Peyer's patch (tissue), 4 donors: ENCODE measurements around the gene LRBA. TPM values are rescaled to one million over a fixed set of nuclear protein-coding genes. Genes with fewer than 3 reads are reported as not detected.
"Not testable (repeated sequence)": the region's sequence is repeated elsewhere in the genome, so short reads cannot be mapped to it uniquely, and the experiment has no call there.

Experiments
- DNase-seq, 3 donors: peaks; one replicate each; pipeline ENCODE4 v3.0.0-alpha.2; 2017 to 2019
- H3K27ac ChIP-seq, 4 donors: fragments of 200-600 bp; sonication (generic); one replicate each; pipeline ENCODE4 v1.5.1; 2016 to 2019
- H3K27me3 ChIP-seq, 2 donors: fragments of 200-600 bp; sonication (generic); one replicate each; pipeline ENCODE4 v1.5.1; 2019
- H3K36me3 ChIP-seq, 3 donors: fragments of 200-600 bp; sonication (generic); one replicate each; pipeline ENCODE4 v1.5.1; 2016 to 2019
- H3K4me1 ChIP-seq, 4 donors: fragments of 200-600 bp; sonication (generic); one replicate each; pipeline ENCODE4 v1.5.1; 2016 to 2019
- H3K4me3 ChIP-seq, 4 donors: fragments of 200-600 bp; sonication (generic); 1 replicate in 3 of 4; 2 replicates in 1 of 4; pipeline ENCODE4 v1.5.1; 2016 to 2019; ENCODE audit warnings: mild to moderate bottlenecking in 1 of 4
- H3K9me3 ChIP-seq, 4 donors: fragments of 200-600 bp; sonication (generic); one replicate each; pipeline ENCODE4 v1.5.1; 2016 to 2019; ENCODE audit warnings: mild to moderate bottlenecking in 1 of 4
- POLR2A ChIP-seq, 2 donors: fragments of 450-650 bp; IDR thresholded peaks; one replicate each; pipeline ENCODE4 v1.5.1; 2017; ENCODE audit warnings: antibody characterized with exemption in 2 of 2, mild to moderate bottlenecking in 2 of 2, moderate library complexity in 2 of 2
- total RNA-seq, 4 donors: library from RNA; depleted of rRNA; stranded (reverse); fragments of >200 nt; gene quantifications; one replicate each; pipeline ENCODE4 v1.1.0, GENCODE V29; 2016
- TF ChIP-seq, protein P1 (sequence below), 6 experiments: fragments of 450-650 bp in 4 of 6; fragments of 200-600 bp in 2 of 6; sonication (generic) in 1 of 6; IDR thresholded peaks; one replicate each; pipeline ENCODE4 v1.5.1; 2017 to 2019; ENCODE audit warnings: antibody characterized with exemption in 6 of 6, mild to moderate bottlenecking in 3 of 6, moderate library complexity in 1 of 6

LRBA gene
- total RNA-seq, 4 donors from 2014 or later = 71.5 to 120 (median 91.7) TPM

DNA sequence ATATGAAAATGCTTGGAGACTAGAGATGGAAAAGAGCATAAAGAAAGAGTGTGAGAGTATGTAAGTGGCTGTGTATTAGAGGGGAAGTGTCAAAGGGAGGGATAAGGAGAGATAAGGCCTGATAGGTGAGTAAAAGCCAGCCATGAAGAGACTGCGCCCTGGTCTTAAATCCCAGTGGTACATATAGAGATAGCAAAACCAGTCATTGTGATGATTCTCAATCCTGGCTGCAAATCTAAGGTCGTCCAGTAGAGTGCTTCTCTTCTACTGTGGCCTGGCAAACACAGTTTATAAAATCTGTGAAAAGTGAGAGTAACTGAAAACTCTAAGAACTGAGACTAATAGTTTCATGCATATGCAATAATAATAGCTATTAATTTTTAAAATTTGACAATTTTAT, 346.3 kb downstream of the LRBA start:
- H3K36me3 ChIP-seq = no peaks in the 10 kb centered on the region
- no peak overlapping the region for H3K4me3 ChIP-seq
- no peaks in the 10 kb centered on the region for H3K9me3 ChIP-seq
- H3K27me3 ChIP-seq = no peaks in the 10 kb centered on the region
- no peaks in the 10 kb centered on the region for H3K4me1 ChIP-seq
- no peak overlapping the region for H3K27ac ChIP-seq
- no peak for TF ChIP-seq POLR2A (IDR thresholded peaks at IDR 0.05)
- TF ChIP-seq, protein P1, sequence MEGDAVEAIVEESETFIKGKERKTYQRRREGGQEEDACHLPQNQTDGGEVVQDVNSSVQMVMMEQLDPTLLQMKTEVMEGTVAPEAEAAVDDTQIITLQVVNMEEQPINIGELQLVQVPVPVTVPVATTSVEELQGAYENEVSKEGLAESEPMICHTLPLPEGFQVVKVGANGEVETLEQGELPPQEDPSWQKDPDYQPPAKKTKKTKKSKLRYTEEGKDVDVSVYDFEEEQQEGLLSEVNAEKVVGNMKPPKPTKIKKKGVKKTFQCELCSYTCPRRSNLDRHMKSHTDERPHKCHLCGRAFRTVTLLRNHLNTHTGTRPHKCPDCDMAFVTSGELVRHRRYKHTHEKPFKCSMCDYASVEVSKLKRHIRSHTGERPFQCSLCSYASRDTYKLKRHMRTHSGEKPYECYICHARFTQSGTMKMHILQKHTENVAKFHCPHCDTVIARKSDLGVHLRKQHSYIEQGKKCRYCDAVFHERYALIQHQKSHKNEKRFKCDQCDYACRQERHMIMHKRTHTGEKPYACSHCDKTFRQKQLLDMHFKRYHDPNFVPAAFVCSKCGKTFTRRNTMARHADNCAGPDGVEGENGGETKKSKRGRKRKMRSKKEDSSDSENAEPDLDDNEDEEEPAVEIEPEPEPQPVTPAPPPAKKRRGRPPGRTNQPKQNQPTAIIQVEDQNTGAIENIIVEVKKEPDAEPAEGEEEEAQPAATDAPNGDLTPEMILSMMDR (IDR thresholded peaks at IDR 0.05) = no peak
- DNase-seq = no peak

DNA sequence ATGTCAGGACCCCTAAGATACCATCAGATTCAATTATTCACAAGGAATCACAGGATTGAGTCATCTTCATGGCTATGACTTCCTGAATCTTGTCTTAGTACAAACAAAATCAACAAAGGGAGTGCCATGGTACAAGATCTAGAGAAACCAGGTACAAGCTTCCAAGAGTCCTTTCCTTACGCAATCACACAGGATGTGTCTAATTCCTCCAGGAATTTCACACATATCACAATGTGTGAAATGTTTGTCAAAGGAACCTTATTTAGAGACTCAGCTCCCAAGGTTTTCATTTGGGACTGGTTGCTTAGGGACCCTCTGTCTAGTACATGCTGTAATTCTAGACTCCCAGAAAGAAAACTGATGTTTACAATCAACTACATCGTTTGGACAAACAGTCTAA, 350.1 kb downstream of the LRBA start:
- Histone ChIP-seq H3K27ac (no peak overlapping the region), H3K4me3 (no peak overlapping the region), H3K27me3 (no peaks in the 10 kb centered on the region), H3K4me1 (no peaks in the 10 kb centered on the region), H3K36me3 (no peaks in the 10 kb centered on the region), H3K9me3 (no peaks in the 10 kb centered on the region)
- DNase-seq = no peak
- TF ChIP-seq, protein P1 (IDR thresholded peaks at IDR 0.05) = no peak
- TF ChIP-seq POLR2A (IDR thresholded peaks at IDR 0.05) = no peak

DNA sequence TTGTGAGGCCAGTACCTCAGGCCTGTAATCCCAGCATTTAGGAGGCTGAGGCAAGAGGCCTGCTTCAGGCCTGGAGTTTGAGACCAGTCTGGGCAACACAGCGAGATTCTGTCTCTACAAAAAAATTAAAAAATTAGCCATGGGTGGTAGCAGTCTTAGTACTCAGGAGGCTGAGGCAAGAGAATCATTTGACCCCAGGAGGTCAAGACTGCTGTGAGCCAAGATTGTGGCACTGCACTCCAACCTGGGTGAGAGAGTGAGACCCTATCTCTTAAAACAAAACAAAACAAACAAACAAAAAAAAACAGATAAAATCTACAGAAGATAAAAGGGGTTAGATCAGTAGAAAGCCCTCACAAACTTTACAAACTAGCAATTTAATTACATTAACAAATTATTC, 352.4 kb downstream of the LRBA start:
- Histone ChIP-seq H3K27me3 (no peaks in the 10 kb centered on the region), H3K9me3 (no peaks in the 10 kb centered on the region), H3K27ac (no peak overlapping the region), H3K36me3 (no peaks in the 10 kb centered on the region), H3K4me1 (no peaks in the 10 kb centered on the region), H3K4me3 (no peak overlapping the region)
- no peak for TF ChIP-seq POLR2A (IDR thresholded peaks at IDR 0.05)
- TF ChIP-seq, protein P1 (IDR thresholded peaks at IDR 0.05) = no peak
- DNase-seq = no peak

DNA sequence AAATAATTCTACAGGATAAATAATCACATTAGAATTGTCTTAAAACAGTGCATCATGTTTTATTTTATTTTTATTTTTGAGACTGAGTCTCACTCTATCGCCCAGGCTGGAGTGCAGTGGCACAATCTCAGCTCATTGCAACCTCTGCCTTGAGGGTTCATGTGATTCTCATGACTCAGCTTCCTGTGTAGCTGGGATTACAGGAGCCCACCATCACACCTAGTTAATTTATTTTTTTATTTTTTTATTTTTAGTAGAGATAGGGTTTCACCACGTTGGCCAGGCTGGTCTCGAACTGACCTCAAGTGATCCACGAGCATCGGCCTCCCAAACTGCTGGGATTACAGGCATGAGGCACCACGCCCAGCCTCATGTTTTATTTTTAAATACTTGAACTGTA, 353.5 kb downstream of the LRBA start:
- H3K4me3 ChIP-seq, H3K27ac ChIP-seq, H3K4me1 ChIP-seq, H3K9me3 ChIP-seq, DNase-seq, H3K36me3 ChIP-seq, H3K27me3 ChIP-seq: not testable (repeated sequence)

DNA sequence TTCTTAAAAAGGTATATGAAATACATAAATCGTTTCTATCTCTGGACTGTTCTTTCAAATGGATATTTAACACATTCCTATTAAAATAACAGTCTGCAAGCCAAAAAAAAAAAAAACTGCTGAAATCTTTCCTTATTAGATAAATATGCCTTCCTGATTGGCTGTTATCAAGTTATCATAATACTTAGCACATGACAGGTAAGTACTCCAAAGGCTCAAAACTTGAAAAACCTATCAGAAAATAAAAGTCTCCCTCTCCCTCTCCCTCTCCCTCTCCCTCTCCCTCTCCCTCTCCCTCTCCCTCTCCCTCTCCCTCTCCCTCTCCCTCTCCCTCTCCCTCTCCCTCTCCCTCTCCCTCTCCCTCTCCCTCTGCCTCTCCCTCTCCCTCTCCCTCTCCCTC, 356.8 kb downstream of the LRBA start:
- H3K27me3 ChIP-seq, DNase-seq, H3K4me1 ChIP-seq, H3K9me3 ChIP-seq, H3K4me3 ChIP-seq, H3K36me3 ChIP-seq, H3K27ac ChIP-seq: not testable (repeated sequence)

DNA sequence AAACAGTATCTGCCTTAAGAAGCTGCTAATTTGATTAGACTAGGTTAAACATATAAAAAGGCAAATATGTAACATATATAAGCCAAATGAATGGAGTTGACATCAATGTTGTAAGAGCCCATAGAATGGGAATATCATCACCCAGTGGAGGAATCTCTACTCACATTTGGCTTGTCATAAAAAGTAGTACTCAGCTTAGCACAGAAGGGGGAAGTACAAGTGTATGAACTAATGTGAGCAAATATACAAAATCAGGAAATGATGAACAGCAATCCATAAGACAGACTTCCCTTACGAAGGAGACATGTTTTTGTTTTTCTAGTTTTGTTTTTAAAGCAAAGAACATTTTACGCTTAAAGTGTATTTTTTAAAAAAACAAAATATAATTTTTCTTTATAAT, 358.2 kb downstream of the LRBA start:
- no peak for DNase-seq
- H3K36me3 ChIP-seq = no peaks in the 10 kb centered on the region
- no peaks in the 10 kb centered on the region for H3K27me3 ChIP-seq
- no peaks in the 10 kb centered on the region for H3K4me1 ChIP-seq
- H3K9me3 ChIP-seq = no peaks in the 10 kb centered on the region
- no peak for TF ChIP-seq POLR2A (IDR thresholded peaks at IDR 0.05)
- TF ChIP-seq, protein P1 (IDR thresholded peaks at IDR 0.05) = no peak
- H3K27ac ChIP-seq = no peak overlapping the region
- H3K4me3 ChIP-seq = no peak overlapping the region

DNA sequence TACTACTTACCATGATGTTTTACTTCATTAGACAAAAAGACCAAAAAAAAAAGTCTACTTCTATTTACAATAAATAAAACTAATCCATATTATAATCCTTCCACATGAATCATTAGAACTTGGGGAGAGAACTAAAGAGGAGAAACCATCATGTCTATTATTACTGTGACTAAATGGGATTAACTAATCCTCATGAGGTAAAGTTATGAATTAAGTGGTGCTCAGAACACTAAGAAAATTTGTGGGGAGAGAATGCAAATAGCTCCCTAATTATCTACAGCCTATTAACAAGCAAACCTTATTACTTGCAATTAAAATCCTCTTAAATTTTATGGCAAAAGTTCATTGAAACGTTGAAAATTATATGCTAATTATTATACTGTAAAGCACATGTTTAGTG, 364.3 kb downstream of the LRBA start:
- TF ChIP-seq POLR2A (IDR thresholded peaks at IDR 0.05) = no peak
- TF ChIP-seq, protein P1 (IDR thresholded peaks at IDR 0.05) = no peak

More for the DNA sequence above, 364.3 kb downstream of the LRBA start:
- H3K27me3 ChIP-seq = no peaks in the 10 kb centered on the region
- no peaks in the 10 kb centered on the region for H3K4me1 ChIP-seq
- H3K9me3 ChIP-seq = no peaks in the 10 kb centered on the region
- no peaks in the 10 kb centered on the region for H3K36me3 ChIP-seq
- no peak for DNase-seq
- no peak overlapping the region for H3K4me3 ChIP-seq
- H3K27ac ChIP-seq = no peak overlapping the region
